VCaP (cell line): ENCODE results near the gene NKPD1.

Source experiments
- H3K27ac ChIP-seq: fragments of 450-650 bp; 2 replicates; pipeline ENCODE4 v1.5.1; 2017
- CTCF ChIP-seq: fragments of 450-650 bp; conservative IDR thresholded peaks from 2 replicates; pipeline ENCODE4 v1.5.1; 2017; ENCODE audit warnings: mild to moderate bottlenecking, moderate library complexity

Gene NKPD1

DNA sequence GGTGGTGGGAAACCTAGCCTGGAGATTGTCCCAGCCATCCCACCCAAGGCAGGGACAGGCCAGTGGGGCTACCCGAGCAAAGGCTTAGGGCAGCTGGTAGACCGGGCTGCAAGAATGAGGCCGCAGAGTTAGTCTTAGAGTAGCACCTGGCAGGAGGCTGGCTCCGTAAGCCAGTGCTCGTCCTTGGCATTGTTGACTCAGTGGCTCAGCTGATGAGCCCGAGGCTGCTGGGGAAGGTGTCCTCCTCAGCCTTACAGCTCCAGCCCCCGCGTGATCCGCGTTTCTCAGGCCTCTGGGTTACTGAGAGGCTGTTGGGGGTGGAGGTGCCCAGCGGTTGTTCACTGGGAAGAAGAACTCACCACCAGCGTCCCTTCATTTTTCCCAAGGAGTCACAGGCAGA lies 43.1 kb downstream of the NKPD1 start:
- TF ChIP-seq CTCF = no peak
- H3K27ac ChIP-seq = 0 out of 2 replicates have a peak overlapping the region, but pooled peaks have one; percentile 16

DNA sequence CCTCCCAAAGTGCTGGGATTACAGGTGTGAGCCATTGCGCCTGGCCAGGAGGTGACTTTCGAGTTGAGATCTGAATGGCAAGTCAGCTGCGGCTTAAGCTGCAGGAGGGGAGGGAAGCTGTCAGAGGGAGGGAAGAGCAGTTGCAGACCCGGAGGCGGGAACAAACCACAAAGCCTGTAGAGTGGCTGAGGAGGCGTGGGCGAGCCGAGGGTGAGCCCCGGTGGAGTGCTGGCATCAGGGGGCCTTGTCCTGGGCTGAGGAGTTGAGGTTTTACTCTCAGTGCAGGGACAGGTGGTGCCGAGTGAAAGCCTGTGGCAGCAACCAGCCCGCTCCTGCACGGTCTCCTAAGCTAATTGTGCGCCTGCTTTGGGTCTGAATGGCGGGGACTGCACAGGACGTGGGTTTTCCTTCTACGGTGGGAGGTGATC lies 43.6 kb downstream of the NKPD1 start:
- H3K27ac ChIP-seq = 0 out of 2 replicates have a peak overlapping the region, but pooled peaks have one; percentile 16
- no peak for TF ChIP-seq CTCF

DNA sequence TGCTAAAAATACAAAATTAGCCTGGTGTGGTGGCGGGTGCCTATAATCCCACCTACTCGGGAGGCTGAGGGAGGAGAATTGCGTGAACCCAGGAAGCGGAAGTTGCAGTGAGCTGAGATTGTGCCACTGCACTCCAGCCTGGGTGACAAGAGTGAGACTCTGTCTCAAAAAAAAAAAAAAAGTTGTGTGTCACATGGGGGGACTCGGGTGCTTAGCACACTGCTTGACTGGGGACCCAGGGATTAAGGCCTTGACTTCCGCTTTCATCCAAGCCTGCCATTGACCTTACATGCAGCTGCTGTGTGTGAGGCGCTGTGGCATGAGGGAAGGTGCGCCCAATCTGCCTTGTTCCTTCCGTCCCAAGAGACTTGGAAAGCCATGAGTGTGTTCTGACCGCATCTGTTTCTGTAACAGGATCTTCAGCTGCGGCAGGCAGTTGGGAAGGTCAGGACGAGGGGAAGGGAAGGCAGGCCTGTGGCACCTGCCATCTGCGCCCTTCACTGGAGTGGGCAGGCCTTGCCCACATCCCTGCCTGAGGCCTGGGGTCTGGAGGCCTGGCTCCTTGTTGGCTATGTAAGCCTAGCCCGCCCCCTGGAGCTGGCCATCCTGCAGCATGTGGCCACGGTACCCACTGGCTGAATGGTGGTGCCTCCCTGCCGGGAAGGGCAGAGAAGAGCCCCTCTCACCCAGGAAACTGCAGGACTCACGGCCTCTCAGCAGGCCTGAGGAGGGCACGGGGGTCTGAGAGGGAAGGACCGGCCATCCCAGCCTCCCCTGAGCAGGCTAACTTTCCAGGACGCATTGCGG lies 44.8 kb downstream of the NKPD1 start:
- no peak overlapping the region for H3K27ac ChIP-seq
- TF ChIP-seq CTCF = no peak

DNA sequence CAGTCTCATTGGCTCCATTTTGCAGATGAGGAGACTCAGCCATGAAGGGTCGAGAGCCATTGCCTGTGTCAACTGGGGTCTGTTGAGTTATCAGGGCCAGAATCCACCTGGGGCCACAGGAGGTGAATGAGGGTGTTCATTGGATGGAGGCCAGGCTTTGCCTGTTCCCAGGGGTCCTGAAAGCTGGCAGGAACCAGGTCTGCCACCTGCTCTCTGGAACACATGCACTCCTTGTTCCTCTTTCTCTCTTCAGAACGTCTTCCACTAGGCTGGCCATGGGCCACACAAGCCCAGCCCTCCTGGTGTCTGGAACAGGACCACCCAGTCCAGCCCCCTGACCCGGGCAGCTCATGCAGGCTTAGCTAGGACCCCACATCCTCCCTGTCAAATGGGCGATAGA lies 46.7 kb downstream of the NKPD1 start:
- no peak for TF ChIP-seq CTCF
- peak overlapping the region; percentile 71 for H3K27ac ChIP-seq

DNA sequence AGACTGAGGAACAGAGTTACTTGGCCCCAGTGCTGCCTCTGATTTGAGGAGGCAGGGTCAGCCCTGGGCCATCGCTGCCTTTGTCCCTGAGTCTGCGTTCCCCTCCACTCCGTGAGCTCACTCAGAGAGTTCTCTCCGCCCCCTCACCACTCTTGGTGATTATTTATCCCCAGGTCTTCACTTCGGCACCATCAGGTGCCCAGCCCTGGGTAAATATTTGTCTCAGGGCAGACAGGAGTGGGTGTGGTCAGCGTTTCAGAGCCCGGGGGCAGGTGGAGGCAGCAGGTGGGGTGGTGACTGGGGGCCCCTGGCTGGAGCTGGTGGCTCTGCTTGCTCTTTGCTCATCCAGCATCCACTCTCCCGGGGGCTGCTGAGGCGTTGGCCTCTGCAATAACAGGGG lies 47.2 kb downstream of the NKPD1 start:
- peak overlapping the region; percentile 71 for H3K27ac ChIP-seq
- TF ChIP-seq CTCF = no peak

GRCh38 chr19:45112111-45112827 lies 48.5 kb downstream of the NKPD1 start:
- no peak for TF ChIP-seq CTCF
- H3K27ac ChIP-seq = peak overlapping the region; percentile 71
